ENCODE results near the gene RUFY1. TPM values are rescaled to one million over a fixed set of nuclear protein-coding genes. Genes with fewer than 3 reads are reported as not detected.
"Not testable (repeated sequence)": the region's sequence is repeated elsewhere in the genome, so short reads cannot be mapped to it uniquely, and the experiment has no call there.

The RUFY1 gene
- total and polyA plus RNA-seq, 9 of the 15 experiments (the other 6 are each of a cell fraction or from before 2014, with no cell fraction given) = 5.0 to 41.7 (median 29.6) TPM

DNA sequence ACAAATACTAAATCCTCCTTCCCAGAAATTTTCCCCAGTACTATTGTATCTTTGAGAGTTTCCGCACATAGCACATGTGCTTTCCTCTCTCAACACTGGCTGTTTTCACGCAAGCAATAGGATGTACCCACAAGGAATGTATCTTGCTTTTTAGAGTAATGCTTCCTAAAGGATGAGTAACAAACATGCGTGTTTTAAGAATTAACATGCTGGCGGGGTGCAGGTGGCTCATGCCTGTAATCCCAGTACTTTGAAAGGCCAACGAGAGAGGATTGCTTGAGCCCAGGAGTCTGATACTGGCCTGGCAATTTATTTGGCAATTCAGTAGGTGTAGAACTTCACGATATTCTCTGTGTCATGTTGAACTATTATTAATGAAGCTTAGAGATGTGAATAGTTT is 4.6 kb downstream of the RUFY1 start:
- WGBS (ENCODE audit: insufficient coverage, low coverage, missing lambda C conversion rate) = 91% methylated on average over 6 of the region's 6 CpGs
- H2AFZ ChIP-seq (ENCODE audit: low read depth, low read length) = no peak overlapping the region
- no peaks in the 10 kb centered on the region for H3K27me3 ChIP-seq (ENCODE audit: control insufficient read depth in 2 of 2, insufficient read depth in 2 of 2, low read length in 2 of 2)
- no peaks in the 10 kb centered on the region for H3K9me1 ChIP-seq (ENCODE audit: control insufficient read depth, insufficient read depth, low read length)
- peaks cover 15% of the 10 kb centered on the region; the same call in 2 of the 3 replicates for H3K36me3 ChIP-seq (ENCODE audit: control insufficient read depth, insufficient read depth, low read length)
- no peak overlapping the region for H3K27ac ChIP-seq (ENCODE audit: extremely low read depth, low read depth, low read length)
- no peak for DNase-seq (ENCODE audit: extremely low read depth in 1 of 4, low spot score in 3 of 4)
- H4K20me1 ChIP-seq (replicated peaks; ENCODE audit: control insufficient read depth, insufficient read depth, low read length) = no peaks in the 10 kb centered on the region
- ChIA-PET POLR2A (no interaction called here), CTCF (ENCODE audit: low intra/inter-chr PET ratio) (interaction anchor here (0.6 kb wide), 1 partner anchor 26 kb away, joined by 3 read pairs; no protein-coding TSS in a partner anchor)
- H3K4me1 ChIP-seq (replicated peaks in 1 of 2; ENCODE audit: control insufficient read depth in 2 of 2, insufficient read depth in 2 of 2, low read length in 2 of 2) = peaks cover 0 to 13% of the 10 kb centered on the region in 2 experiments; a peak in 4 of 5 replicates
- no peak overlapping the region for H3K4me3 ChIP-seq
- intact Hi-C loops (cut with micrococcal nuclease) (loop anchor here (5.0 kb wide), 1 partner anchor 67 kb away; the partner anchor contains the start of gene HNRNPH1), in situ Hi-C loops (cut with MboI) (no loop called here)
- H3K9ac ChIP-seq (ENCODE audit: insufficient read depth in 1 of 2, low read depth in 2 of 2, low read length in 2 of 2) = no peak overlapping the region
- H3K9me3 ChIP-seq (replicated peaks; ENCODE audit: control insufficient read depth, insufficient read depth, low read depth, low read length) = no peaks in the 10 kb centered on the region
- ATAC-seq = no peak
- no peak overlapping the region for H3K4me2 ChIP-seq (ENCODE audit: insufficient read depth, low read length)
- H3K79me2 ChIP-seq (ENCODE audit: control insufficient read depth, insufficient read depth, low read length) = peaks cover 58% of the 10 kb centered on the region
- no peak for FAIRE-seq
- TF ChIP-seq BRD4 (IDR thresholded peaks at IDR 0.05) = no peak
- no peak for TF ChIP-seq RCOR1 (IDR thresholded peaks at IDR 0.05; ENCODE audit: borderline replicate concordance in 1 of 2, low read depth in 2 of 2, low read length in 2 of 2)
- no peak for TF ChIP-seq NONO (IDR thresholded peaks at IDR 0.05; ENCODE audit: low read depth in 2 of 2, low read length in 1 of 2)
- TF ChIP-seq, protein P1, sequence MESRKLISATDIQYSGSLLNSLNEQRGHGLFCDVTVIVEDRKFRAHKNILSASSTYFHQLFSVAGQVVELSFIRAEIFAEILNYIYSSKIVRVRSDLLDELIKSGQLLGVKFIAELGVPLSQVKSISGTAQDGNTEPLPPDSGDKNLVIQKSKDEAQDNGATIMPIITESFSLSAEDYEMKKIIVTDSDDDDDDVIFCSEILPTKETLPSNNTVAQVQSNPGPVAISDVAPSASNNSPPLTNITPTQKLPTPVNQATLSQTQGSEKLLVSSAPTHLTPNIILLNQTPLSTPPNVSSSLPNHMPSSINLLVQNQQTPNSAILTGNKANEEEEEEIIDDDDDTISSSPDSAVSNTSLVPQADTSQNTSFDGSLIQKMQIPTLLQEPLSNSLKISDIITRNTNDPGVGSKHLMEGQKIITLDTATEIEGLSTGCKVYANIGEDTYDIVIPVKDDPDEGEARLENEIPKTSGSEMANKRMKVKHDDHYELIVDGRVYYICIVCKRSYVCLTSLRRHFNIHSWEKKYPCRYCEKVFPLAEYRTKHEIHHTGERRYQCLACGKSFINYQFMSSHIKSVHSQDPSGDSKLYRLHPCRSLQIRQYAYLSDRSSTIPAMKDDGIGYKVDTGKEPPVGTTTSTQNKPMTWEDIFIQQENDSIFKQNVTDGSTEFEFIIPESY (CRISPR knock-in tag; IDR thresholded peaks at IDR 0.05) = 0 out of 2 replicates have a peak, but pooled peaks have one; percentile 14
- BruUV-seq (replicated peaks) = no TSS peak

DNA sequence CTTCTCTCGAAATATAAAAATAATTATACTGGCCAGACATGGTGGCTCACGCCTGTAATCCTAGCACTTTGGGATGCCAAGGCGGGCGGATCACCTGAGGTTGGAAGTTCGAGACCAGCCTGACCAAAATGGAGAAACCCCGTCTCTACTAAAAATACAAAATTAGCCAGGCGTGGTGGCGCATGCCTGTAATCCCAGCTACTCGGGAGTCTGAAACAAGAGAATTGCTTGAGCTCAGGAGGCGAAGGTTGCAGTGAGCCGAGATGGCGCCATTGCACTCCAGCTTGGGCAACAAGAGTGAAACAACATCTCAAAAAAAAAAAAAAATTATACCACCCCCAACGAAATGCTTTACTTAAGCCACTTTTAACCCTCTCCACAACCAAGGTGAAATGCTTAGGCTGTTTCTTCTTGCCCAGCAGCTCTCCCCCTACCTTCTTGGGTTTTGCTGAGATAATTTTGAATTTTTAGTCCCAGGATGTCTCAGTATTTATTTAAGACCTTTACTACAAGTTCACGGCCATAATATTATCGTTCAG is 8.0 kb downstream of the RUFY1 start:
- H3K4me3 ChIP-seq; H3K9ac ChIP-seq (ENCODE audit: insufficient read depth in 1 of 2, low read depth in 2 of 2, low read length in 2 of 2); H3K9me3 ChIP-seq (replicated peaks; ENCODE audit: control insufficient read depth, insufficient read depth, low read depth, low read length); H3K27me3 ChIP-seq (ENCODE audit: control insufficient read depth in 2 of 2, insufficient read depth in 2 of 2, low read length in 2 of 2); FAIRE-seq; BruUV-seq (replicated peaks); CTCF ChIA-PET (ENCODE audit: low intra/inter-chr PET ratio); DNase-seq (ENCODE audit: extremely low read depth in 1 of 4, low spot score in 3 of 4); H2AFZ ChIP-seq (ENCODE audit: low read depth, low read length); intact Hi-C loops (cut with micrococcal nuclease); H3K27ac ChIP-seq (ENCODE audit: extremely low read depth, low read depth, low read length); H4K20me1 ChIP-seq (replicated peaks; ENCODE audit: control insufficient read depth, insufficient read depth, low read length); H3K4me1 ChIP-seq (replicated peaks in 1 of 2; ENCODE audit: control insufficient read depth in 2 of 2, insufficient read depth in 2 of 2, low read length in 2 of 2); ATAC-seq; H3K9me1 ChIP-seq (ENCODE audit: control insufficient read depth, insufficient read depth, low read length); H3K4me2 ChIP-seq (ENCODE audit: insufficient read depth, low read length); in situ Hi-C loops (cut with MboI): not testable (repeated sequence)
- H3K79me2 ChIP-seq (ENCODE audit: control insufficient read depth, insufficient read depth, low read length) = peaks cover 34% of the 10 kb centered on the region
- peaks cover 37% of the 10 kb centered on the region; the same call in 2 of the 3 replicates for H3K36me3 ChIP-seq (ENCODE audit: control insufficient read depth, insufficient read depth, low read length)
- WGBS (ENCODE audit: insufficient coverage, low coverage, missing lambda C conversion rate) = 87% methylated on average over 15 of the region's 15 CpGs
- POLR2A ChIA-PET = interaction anchor here (0.6 to 1.1 kb wide), 2 partner anchors 16 to 322 kb away, joined by 4 to 5 read pairs; no protein-coding TSS in a partner anchor
